Stimulated activated CD4-positive, alpha-beta T cell treated with anti-CD3 and anti-CD28 coated beads, Interleukin-4, amount 100 ng/mL, for 1 hour (primary cell): ENCODE results near the gene STOX2.

ENCODE experiments used
- DNase-seq: peaks from one replicate; pipeline ENCODE4 v3.0.0-alpha.2; 2020

STOX2 gene, protein sequence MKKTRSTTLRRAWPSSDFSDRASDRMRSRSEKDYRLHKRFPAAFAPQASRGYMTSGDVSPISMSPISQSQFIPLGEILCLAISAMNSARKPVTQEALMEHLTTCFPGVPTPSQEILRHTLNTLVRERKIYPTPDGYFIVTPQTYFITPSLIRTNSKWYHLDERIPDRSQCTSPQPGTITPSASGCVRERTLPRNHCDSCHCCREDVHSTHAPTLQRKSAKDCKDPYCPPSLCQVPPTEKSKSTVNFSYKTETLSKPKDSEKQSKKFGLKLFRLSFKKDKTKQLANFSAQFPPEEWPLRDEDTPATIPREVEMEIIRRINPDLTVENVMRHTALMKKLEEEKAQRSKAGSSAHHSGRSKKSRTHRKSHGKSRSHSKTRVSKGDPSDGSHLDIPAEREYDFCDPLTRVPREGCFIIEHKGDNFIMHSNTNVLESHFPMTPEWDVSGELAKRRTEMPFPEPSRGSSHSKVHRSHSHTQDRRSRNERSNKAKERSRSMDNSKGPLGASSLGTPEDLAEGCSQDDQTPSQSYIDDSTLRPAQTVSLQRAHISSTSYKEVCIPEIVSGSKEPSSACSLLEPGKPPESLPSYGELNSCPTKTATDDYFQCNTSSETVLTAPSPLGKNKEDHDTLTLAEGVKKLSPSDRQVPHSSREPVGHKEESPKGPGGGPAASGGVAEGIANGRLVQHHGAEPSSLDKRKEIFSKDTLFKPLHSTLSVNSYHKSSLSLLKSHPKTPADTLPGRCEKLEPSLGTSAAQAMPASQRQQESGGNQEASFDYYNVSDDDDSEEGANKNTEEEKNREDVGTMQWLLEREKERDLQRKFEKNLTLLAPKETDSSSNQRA (N-terminal part only)

DNA sequence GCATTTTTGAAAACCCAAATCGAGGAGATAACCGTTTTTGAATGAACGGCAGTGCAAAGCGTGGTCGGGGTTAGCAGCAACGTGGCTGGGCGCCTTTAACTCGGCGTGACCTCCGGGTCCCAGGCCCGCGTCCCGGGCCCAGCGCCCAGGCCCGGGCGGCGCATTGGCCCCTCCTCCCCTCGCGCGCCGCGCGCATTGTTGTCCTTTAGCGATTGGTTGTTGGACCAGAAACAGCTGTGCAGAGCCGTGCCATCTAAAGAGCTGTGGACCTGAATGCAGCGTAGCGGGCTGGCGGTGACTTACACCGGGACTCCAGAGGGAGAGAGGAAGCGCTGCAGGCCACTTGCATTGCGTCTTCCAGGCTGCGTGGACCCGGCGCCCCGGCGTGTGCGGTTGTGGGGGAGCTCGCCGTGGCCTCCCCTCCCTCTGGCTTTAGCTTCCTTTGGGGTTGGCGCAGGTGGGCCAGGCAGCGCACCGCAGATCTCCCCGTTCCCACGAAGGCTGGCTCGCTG lies at the start of gene STOX2:
TSS of gene STOX2 (plus strand) at position 227 of the 512 bp plus-strand sequence. CDS start 1,484 bp downstream, outside the sequence.
- DNase-seq = peak; percentile 6

DNA sequence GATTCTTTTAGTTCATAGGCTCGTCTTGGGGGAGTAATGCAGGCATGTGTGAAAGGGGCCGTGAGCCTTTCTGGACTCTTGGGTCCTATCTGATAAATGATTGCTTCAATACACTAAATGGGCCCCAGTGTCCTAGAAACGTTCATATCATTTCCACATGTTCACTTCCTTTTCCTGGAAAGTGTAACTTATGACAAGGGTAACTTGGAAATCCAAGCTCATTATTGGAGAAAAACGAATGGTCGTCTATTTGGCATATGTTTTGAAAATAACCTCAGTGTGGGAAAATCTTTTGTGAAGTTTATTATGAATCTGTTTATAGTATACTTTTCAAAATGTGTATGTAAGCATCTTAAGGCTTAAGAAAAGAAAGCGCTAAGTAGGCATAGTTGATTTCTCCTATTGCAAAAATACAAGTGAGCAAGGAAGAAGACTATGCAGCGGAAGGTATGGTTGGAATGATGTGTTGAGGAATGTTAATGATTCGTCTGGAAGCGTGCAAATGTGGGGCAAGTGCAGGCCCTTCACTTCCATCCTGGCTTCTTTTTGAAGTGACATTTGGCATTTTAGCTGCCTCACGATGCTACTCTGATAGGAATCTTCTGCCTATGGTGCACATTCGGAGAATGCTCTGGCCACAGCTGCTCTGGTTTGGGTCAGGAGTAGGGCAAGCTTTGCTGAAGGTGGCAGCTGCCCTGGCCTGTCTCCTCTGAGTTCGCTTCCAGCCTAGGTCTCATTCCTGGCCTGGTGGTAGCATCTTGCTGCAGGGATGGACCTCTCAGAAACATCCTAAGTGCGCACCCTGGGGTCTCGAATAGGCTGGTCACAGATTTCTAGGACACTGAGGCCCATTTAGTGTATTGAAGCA lies 49.5 kb upstream of the STOX2 start:
- DNase-seq = no peak

DNA sequence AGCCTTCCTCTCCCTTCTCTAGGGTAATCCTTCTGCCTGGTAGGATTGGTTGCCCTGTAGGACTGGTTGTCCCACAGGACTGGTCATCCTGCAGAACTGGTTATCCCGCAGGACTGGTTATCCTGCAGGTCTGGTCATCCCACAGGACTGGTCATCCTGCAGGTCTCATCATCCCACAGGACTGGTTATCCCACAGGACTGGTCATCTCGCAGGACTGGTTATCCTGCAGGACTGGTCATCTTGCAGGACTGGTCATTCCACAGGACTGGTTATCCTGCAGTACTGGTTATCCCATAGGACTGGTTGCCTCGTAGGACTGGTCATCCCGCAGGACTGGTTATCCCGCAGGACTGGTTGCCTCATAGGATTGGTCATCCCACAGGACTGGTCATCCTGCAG lies 48.1 kb upstream of the STOX2 start:
- DNase-seq = no peak

DNA sequence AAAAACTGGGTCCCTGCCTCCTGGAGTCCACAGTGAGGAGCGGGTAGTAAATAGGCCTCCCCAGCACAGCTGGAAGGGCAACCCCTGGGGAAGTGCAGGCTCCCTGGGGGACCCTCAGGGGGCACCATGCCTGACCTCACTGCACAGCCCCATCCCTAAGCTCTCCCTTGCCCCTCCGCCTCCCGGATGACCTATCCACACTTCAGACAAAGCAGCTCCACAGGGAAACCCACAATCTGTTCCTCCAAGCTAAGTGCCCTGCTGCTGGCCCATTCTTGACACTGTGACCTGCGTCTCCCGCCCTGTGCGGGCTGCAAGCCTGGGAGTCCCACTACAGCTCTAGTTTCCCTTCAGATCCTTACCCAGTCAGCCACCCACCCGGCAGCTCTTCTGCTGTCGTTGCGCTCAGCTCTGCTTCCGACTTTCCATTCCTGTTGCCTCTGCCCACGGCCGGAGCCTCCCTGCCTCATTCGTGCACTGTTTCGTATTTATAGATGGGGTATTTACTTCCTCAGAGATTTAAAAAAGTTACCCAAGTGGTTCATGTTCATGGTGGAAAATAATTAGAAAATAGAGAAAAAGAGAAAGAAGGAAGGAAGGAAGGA lies 47.0 kb upstream of the STOX2 start:
- DNase-seq = no peak

DNA sequence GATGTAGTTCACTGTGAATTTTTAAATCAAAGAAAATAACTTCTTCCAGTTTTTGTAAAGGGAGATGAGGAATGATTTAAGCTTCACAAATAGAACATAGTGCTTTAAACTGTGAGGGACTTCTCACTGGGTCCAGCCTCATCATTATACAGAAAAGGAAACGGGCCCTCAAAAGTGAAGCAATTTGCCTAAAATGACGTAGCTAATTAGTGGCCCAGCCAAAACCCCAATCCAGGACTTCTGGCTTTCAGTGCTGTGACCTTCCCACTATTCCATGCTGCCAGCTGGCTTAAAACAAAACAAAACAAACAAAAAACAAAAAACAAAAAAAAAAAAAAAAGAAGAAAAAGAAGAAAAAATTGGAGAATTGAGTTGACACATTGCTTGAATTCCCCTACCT lies 45.0 kb upstream of the STOX2 start:
- DNase-seq = no peak

DNA sequence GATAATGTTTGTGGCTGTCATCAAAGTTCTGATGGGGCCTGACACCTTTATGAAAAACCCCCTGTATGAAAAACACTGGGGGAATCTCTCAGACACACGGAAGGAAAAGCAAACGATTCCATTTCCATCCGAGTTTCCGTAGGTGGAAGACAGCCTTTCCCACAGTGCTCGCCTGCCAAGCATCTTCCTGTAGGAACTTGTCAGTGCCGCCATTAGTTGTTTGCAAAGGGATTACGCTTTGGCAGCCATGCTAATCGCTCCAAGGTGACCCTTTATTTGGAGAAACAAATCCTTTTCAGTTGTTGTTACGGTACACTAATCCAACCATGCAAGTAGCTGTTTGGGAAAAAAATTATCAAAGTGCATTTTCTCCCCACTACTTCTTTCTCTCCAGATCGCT lies 44.4 kb upstream of the STOX2 start:
- no peak for DNase-seq

DNA sequence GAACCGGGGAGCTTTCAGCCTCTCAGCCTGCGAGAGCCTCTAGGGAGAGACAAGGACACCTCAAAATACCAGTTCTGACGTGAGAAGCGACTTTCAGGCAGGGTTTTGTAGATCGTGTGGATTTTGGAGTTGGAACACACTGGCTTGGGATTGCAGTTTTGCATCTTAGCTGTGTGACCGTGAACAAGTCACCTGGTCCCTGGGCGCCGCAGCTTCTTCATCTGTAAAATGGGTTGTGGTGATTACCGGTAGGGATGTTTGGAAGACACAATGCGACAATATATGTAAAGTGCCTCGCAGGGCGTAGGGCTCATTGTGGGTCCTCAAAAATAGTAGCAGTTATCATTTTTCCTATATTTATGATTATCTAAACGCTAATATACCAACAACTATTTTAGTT lies 43.7 kb upstream of the STOX2 start:
- no peak for DNase-seq

DNA sequence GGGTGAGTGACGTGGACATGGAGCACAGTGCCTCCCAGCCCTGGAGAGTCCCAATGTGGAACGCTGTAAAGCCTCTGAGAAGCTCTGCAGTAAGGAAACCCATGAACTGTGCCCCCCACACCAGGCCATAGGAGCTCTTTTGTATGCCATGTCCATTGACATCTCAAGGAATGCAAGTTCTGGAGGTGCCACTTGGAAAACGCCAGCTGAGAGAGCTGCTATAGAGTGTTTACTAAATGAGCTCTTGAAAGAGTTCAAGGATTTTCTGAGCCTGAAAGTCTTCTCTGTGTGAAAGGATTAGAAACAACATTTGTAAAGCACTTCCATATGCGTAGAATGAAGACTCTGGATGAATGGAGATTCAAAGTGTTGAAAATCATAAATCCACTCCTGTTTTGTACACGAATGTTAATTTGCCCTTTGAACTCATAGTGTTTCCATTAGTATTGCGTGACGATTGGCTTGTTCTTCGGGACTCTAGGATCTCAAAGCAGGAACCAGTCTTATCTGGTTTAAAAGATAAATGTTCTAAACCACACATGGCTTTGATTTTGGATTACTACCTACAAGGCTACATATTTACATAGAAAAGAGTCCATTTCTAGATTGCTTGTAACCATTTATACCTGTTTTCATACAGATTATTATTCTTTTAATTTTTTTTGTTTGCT lies 41.8 kb upstream of the STOX2 start:
- no peak for DNase-seq

DNA sequence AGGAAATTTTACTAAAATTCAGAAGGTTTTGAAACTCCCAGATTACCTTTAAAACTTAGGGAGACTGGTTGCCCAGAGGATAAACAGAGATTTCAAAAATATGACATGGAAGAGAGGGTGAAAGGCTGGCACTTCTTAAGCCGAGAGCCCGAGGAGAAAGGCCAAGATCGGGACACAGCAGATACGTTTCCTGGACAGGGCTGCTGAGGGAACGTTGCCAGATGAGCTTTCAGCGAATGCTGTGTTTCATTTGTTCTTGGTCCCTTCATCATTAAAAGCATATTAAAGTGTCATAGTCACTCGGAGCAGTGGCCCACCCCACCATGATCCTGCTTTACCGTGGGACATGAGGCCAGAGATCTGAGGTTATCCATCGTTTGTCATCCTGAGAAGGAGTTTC lies 37.9 kb upstream of the STOX2 start:
- DNase-seq = no peak

DNA sequence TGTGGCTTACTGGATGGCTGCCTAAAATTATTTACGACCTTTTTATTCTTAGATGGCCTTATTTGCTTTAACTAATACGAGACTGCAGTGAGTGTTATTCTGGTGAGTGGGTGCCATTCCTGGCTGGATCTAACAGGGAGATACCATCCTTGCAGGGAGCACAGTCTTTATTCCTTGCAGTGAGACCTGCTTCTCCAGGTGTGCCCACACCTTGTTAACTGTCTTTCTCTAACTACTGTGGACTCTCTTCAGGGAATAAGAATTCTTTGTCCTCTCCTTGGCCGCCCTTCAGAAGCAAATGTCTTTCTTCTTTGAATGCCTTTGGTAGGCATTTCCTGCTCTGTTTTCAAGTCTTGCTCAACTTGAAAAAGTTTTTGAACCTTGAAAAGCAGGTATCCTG lies 34.1 kb upstream of the STOX2 start:
- no peak for DNase-seq

DNA sequence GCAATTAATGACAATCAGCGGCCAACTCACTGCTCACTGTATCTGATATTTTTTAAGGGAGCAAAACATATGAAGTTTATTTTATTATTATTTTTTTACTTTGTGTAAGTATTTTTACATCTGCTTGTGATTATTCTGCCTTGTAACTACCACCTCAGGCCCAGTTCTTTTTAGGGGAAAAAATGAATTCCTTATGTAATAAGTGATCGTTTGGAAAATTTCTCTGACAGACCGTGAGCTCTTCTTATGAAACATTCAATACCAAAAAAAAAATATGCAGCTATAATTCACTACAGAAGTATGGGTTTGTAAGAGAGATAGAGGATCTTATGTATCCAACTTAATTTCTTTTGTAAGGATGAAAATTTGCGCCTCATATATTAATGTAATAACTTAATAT lies 33.5 kb upstream of the STOX2 start:
- DNase-seq = no peak

DNA sequence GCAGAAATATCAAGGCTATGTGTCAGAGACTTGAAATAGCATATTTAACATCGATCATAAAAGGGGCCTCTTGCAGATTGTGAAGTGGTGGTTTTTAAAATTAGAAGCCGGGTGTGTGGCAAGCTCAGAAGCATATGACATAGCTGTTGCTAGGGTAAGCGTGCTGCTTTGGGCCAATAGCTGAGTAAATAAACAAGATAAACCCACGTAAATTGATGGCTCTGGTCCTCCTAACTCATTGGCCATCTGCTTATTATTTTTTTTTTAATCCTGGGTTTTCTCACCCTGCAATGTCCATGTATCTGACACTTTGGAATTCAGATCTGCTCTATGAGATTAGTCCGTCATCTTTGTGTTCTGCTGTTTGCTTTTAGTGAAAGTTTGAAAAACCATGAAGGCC lies 32.6 kb upstream of the STOX2 start:
- no peak for DNase-seq

DNA sequence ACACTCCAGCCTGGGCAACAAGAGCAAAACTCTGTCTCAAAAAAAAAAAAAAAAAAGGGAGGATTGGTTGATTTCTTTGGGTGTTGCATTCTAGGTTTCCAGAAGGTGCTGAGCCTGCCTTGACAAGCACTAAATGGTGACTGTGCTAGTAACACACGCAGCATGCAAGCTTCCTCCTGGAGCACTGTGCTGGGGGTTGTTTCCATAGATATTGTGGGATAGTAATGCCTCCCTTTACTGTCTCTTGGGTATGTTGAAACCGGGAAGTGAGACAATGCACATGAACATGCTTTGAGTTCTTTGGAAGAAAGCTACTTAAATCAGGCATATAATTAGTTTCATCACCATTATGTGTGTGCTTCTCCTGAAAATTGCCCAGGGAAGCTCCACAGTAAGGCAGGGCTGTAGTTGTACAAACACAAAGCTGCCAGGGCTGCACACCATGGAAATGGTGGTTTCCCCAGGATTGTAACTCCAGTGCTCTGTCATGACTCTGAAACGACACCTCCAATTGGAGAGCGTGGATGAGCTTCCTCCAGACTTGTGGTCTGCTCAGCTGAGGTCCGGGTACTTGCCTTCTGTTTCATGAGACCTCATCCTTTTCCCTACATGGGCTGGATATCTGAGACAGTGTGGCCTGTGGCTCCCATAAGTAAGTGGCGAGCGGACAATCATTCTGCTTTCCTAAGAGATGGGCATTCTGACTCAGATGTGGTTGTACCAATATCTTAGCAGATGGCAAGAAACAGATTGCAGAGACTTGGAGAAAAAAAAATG lies 31.5 kb upstream of the STOX2 start:
- DNase-seq = no peak

DNA sequence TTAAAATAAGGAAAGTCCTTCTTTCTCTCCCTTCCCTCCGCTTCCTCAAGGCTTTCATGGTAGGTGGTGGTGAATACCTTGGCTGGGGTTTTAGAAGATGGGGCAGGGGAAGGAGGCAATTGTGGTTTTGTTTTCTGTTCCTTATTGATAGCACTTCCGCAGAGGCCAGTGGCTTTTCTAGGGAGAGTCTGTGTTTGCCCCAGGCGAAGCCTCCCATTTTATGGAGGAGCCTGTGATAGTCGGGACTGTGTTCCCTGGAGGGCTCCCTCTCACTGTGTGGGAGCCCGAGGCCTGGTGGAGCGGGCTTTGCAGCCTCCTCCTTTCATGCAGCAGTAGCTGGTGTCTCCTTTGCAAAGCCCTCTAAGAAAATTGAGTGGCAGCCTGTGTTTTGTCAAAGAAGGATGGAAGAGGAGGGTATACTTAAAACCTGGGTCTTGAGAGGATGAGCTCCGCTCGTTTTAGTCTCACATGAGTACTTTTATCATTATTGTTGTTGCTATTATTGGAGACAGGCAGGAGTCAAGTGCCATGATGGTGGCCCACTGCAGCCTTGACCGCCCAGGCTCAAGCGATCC lies 29.8 kb upstream of the STOX2 start:
- no peak for DNase-seq

DNA sequence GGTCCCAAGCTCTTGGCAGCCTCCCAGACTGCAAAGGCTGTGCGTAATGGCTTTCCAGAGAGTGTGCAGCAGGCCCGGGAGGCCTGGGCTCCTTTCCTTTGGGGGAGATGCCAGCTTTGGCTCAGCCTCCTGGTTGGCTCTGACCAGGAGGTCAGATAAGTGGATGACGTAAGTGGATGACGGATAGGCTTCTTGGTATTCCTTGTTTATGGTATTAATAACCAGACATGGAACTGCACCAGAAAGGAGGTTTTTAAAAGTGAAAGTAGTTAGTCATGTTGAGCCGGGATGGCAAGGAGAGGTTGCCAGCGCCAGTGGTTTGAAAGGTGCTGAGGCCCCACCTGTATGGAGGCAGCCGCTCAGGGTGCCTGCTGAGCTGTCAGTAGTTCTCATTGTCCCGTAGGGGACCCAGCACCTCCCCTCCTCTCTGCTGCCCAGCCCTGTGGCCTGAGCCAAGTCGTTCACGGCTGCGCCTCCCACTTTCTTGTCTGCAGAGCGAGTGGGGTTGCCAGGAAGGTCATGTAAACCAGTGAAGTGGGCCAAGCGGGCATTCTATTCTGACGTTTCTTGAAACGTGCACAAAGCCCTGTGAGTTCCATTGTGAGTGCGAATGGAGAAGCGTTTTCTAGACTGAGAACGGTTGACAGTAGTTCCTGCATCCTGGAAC lies 28.7 kb upstream of the STOX2 start:
- no peak for DNase-seq

DNA sequence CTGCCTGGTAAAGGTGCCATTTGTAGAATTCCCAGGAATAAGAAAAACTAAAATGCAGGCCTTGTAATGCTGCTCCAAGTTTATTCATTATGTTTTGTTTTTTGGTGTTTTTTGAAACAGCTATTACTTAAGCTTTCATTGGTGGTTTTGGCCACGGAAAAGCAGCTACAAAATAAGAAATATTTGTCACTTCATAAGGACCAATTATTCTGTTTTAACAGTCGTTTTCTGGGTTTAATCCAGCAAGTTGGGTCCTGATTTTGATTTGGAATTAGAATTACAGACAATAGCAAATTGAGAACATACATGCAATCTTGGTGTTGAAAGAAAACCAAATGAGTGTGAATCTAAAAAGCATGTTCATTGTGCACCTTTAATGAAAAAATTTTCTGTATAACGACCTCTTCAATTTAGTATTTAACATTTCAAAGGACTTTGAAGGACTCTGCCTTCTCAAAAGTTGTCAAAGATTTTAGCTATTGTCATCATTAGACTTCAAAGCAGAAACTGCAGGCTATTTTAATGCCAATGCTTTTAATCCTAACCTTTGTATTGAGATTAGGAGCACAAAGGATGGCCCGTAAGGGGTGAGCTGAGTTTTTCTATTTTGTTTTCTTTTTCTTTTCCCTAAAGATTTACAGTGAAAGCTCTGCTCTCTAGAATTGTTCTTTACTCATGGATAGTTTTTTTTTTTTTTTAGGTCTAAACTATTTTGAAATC lies 26.7 kb upstream of the STOX2 start:
- DNase-seq = no peak

DNA sequence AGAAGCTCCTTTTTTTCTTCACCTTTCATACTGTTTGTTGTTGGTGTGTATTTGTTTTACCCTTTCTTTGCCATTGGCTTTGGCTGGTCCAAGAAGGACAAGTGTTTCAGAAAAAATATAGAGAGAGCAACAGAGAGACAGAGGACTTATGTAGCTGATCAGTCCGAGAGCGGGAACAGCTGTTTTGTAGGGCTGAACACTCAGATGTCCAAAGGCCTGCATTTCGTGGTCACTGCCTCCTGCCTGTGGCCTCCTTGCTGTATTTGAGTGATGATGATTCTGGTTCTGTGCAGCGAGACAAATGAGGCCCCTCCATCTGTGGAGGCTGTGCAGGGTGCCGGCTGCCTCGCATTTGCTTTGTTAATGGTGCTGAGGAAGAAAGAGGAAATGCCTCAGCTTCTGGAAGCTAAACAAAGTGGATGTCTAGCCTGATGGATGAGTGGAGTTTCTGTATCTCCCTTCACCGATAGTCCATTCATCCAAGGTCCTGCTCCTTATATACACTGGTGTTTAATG lies 19.8 kb upstream of the STOX2 start:
- no peak for DNase-seq

DNA sequence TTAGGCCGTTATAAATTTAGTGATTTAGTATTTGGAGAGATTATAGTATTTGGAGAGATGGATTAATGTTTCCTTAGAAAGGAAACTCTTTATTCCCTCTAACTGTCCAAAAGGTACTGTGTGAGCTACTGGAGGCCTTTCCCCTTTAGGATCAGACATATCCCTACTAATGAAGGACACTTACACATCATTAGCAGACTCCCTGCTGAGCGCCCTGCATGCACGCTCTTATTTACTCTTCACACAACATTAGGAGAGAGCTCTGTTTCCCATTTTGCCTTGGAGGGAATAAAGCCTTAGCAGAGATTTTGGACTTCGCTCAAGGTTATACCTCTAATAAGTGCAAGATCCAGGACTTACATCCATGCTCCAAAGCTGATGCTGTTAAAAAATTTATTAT lies 17.8 kb upstream of the STOX2 start:
- DNase-seq = no peak

DNA sequence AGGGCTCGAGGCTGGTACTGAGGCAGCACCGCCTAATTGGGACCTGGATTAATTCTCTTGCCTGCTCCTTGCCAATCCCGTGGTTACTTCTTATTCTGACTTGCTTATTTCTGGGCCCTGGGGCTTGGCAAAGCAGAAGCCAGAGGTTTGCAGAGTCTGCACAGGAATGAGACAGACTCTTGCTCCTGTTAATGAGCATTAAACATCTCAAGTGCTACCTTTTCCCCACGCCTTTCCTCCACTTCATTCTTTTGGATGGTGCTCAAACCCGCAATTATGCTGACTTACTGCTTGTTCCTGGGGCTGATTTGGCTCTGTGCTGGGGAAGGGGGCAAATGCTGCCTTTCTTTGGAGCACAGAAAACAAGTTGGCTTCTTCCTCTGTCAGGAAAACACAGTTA lies 16.5 kb upstream of the STOX2 start:
- no peak for DNase-seq
